H9 (cell line): ENCODE measurements around the gene MCOLN3. TPM values are rescaled to one million over a fixed set of nuclear protein-coding genes. Genes with fewer than 3 reads are reported as not detected.

ENCODE experiments used
- DNase-seq: peaks from one replicate; pipeline ENCODE4 v3.0.0-alpha.2; 2017
- H2AFZ ChIP-seq: one replicate; pipeline ENCODE4 v1.6.1; 2013; ENCODE audit warnings: mild to moderate bottlenecking, low read length, control low read depth, moderate library complexity
- H2AK5ac ChIP-seq: 2 replicates; pipeline ENCODE4 v1.6.1; 2013; ENCODE audit warnings: low read length, control low read depth, mixed read lengths; ENCODE audit not compliant: insufficient read length
- H2BK120ac ChIP-seq: one replicate; pipeline ENCODE4 v1.6.1; 2013; ENCODE audit warnings: low read depth, mild to moderate bottlenecking, low read length, control low read depth, inconsistent platforms; ENCODE audit not compliant: poor library complexity, severe bottlenecking
- H2BK12ac ChIP-seq: 2 replicates; pipeline ENCODE4 v1.6.1; 2013; ENCODE audit warnings: low read length, control low read depth, mixed read lengths, low read depth; ENCODE audit not compliant: insufficient read length
- H2BK15ac ChIP-seq: 2 replicates; pipeline ENCODE4 v1.6.1; 2013; ENCODE audit warnings: low read depth, low read length, control low read depth
- H2BK20ac ChIP-seq: one replicate; pipeline ENCODE4 v1.6.1; 2013; ENCODE audit warnings: low read depth, mild to moderate bottlenecking, low read length, control low read depth, inconsistent platforms; ENCODE audit not compliant: poor library complexity, severe bottlenecking
- H2BK5ac ChIP-seq: 2 replicates; pipeline ENCODE4 v1.6.1; 2013; ENCODE audit warnings: low read length, control low read depth, mixed read lengths; ENCODE audit not compliant: insufficient read length
- H3K14ac ChIP-seq: 2 replicates; pipeline ENCODE4 v1.6.1; 2013; ENCODE audit warnings: low read length, control low read depth; ENCODE audit not compliant: insufficient read depth
- H3K18ac ChIP-seq: 2 replicates; pipeline ENCODE4 v1.6.1; 2013; ENCODE audit warnings: low read depth, mild to moderate bottlenecking, mixed read lengths, low read length, control low read depth; ENCODE audit not compliant: insufficient read length
- H3K23ac ChIP-seq: 2 replicates; pipeline ENCODE4 v1.6.1; 2013; ENCODE audit warnings: low read length, control low read depth, mixed read lengths, low read depth; ENCODE audit not compliant: insufficient read length
- H3K23me2 ChIP-seq: 2 replicates; pipeline ENCODE4 v1.6.1; 2013; ENCODE audit warnings: low read depth, mild to moderate bottlenecking, mixed read lengths, low read length, control low read depth; ENCODE audit not compliant: insufficient read length, poor library complexity, severe bottlenecking
- H3K27ac ChIP-seq: 2 replicates; pipeline ENCODE4 v1.5.1; 2013; ENCODE audit warnings: low read length, control low read depth, mixed read lengths, low read depth; ENCODE audit not compliant: insufficient read length
- H3K27me3 ChIP-seq: 2 replicates; pipeline ENCODE4 v1.6.1; 2013; ENCODE audit warnings: low read length, control low read depth, inconsistent platforms; ENCODE audit not compliant: insufficient read depth
- H3K4ac ChIP-seq: 2 replicates; pipeline ENCODE4 v1.6.1; 2013; ENCODE audit warnings: low read depth, mild to moderate bottlenecking, control low read depth, inconsistent platforms, low read length, moderate library complexity
- H3K4me1 ChIP-seq: 2 replicates; pipeline ENCODE4 v1.6.1; 2013; ENCODE audit warnings: low read length, control low read depth, inconsistent platforms; ENCODE audit not compliant: insufficient read depth
- H3K4me2 ChIP-seq: 2 replicates; pipeline ENCODE4 v1.6.1; 2013; ENCODE audit warnings: low read length, control low read depth, mixed read lengths; ENCODE audit not compliant: insufficient read length, insufficient read depth
- H3K56ac ChIP-seq: 2 replicates; pipeline ENCODE4 v1.6.1; 2013; ENCODE audit warnings: low read depth, mild to moderate bottlenecking, mixed read lengths, low read length, control low read depth; ENCODE audit not compliant: insufficient read length
- H3K79me1 ChIP-seq: 2 replicates; pipeline ENCODE4 v1.6.1; 2013; ENCODE audit warnings: low read depth, mild to moderate bottlenecking, moderate library complexity, low read length, control low read depth, inconsistent platforms; ENCODE audit not compliant: insufficient read depth, poor library complexity, severe bottlenecking
- H3K79me2 ChIP-seq: 2 replicates; pipeline ENCODE4 v1.6.1; 2013; ENCODE audit warnings: low read length, control low read depth, inconsistent platforms; ENCODE audit not compliant: insufficient read depth
- H3K9ac ChIP-seq: 2 replicates; pipeline ENCODE4 v1.6.1; 2013; ENCODE audit warnings: low read length, control low read depth, mixed read lengths; ENCODE audit not compliant: insufficient read length; ENCODE audit errors: extremely low read depth
- H3K9me3 ChIP-seq: one replicate; pipeline ENCODE4 v1.6.1; 2013; ENCODE audit warnings: low read depth, low read length, inconsistent platforms; ENCODE audit not compliant: control insufficient read depth
- H3T11ph ChIP-seq: one replicate; pipeline ENCODE4 v1.6.1; 2013; ENCODE audit warnings: mild to moderate bottlenecking, low read length, control low read depth, inconsistent platforms
- H4K20me1 ChIP-seq: one replicate; pipeline ENCODE4 v1.6.1; 2013; ENCODE audit not compliant: control insufficient read depth, insufficient read length, insufficient read depth
- H4K5ac ChIP-seq: 2 replicates; pipeline ENCODE4 v1.6.1; 2013; ENCODE audit warnings: low read depth, mild to moderate bottlenecking, mixed read lengths, low read length, control low read depth; ENCODE audit not compliant: insufficient read length
- H4K8ac ChIP-seq: replicated peaks from 2 replicates; pipeline ENCODE4 v1.6.1; 2013; ENCODE audit warnings: low read length, control low read depth, mixed read lengths, low read depth; ENCODE audit not compliant: insufficient read length
- H4K91ac ChIP-seq: 2 replicates; pipeline ENCODE4 v1.6.1; 2013; ENCODE audit warnings: low read depth, mild to moderate bottlenecking, moderate library complexity, mixed read lengths, low read length, control low read depth; ENCODE audit not compliant: insufficient read length
- H3K27ac Mint-ChIP-seq, 3 experiments: 2 replicates in 2 of 3; 3 replicates in 1 of 3; pipeline ENCODE4 v1.8.0; 2020 to 2021; ENCODE audit warnings: mixed read lengths in 3 of 3, mild to moderate bottlenecking in 1 of 3, moderate library complexity in 1 of 3
- H3K27me3 Mint-ChIP-seq: 2 replicates; pipeline ENCODE4 v1.8.0; 2021; ENCODE audit warnings: low read depth, mild to moderate bottlenecking, moderate library complexity, mixed read lengths
- H3K36me3 Mint-ChIP-seq, 3 experiments: 2 replicates in 2 of 3; 3 replicates in 1 of 3; pipeline ENCODE4 v1.8.0; 2020 to 2021; ENCODE audit warnings: low read depth in 3 of 3, mixed read lengths in 3 of 3; ENCODE audit not compliant: insufficient read depth in 1 of 3
- H3K4me1 Mint-ChIP-seq, 2 experiments: 2 replicates each; pipeline ENCODE4 v1.8.0; 2020; ENCODE audit warnings: mixed read lengths in 2 of 2
- H3K4me3 Mint-ChIP-seq, 2 experiments: 2 replicates in 1 of 2; 3 replicates in 1 of 2; pipeline ENCODE4 v1.8.0; 2020 to 2021; ENCODE audit warnings: mild to moderate bottlenecking in 2 of 2, mixed read lengths in 2 of 2, moderate library complexity in 1 of 2
- H3K9me3 Mint-ChIP-seq, 2 experiments: 2 replicates in 1 of 2; 3 replicates in 1 of 2; pipeline ENCODE4 v1.8.0; 2020; ENCODE audit warnings: mild to moderate bottlenecking in 2 of 2, mixed read lengths in 2 of 2, moderate library complexity in 1 of 2
- WGBS: extraction: QIAGEN DNeasy Blood & Tissue Kit; methylation state at CpG from one replicate; pipeline ENCODE4 v1.1.7; 2013; ENCODE audit warnings: missing lambda C conversion rate, low lambda C conversion rate, mixed read lengths; ENCODE audit not compliant: insufficient read length; ENCODE audit errors: extremely low coverage; 5-methylcytosine and 5-hydroxymethylcytosine counted together
- total RNA-seq: library from RNA; stranded (reverse); gene quantifications from 2 replicates; pipeline ENCODE4 v1.2.1, GENCODE V29; 2021
- TF ChIP-seq, protein P1 (sequence below): fragments of 200-600 bp; sonication (generic); conservative IDR thresholded peaks from 3 replicates; pipeline ENCODE4 v1.8.0; 2021; ENCODE audit warnings: antibody characterized with exemption, mild to moderate bottlenecking

Gene MCOLN3
- total RNA-seq, 1 experiment from 2014 or later: 10.8 TPM

DNA sequence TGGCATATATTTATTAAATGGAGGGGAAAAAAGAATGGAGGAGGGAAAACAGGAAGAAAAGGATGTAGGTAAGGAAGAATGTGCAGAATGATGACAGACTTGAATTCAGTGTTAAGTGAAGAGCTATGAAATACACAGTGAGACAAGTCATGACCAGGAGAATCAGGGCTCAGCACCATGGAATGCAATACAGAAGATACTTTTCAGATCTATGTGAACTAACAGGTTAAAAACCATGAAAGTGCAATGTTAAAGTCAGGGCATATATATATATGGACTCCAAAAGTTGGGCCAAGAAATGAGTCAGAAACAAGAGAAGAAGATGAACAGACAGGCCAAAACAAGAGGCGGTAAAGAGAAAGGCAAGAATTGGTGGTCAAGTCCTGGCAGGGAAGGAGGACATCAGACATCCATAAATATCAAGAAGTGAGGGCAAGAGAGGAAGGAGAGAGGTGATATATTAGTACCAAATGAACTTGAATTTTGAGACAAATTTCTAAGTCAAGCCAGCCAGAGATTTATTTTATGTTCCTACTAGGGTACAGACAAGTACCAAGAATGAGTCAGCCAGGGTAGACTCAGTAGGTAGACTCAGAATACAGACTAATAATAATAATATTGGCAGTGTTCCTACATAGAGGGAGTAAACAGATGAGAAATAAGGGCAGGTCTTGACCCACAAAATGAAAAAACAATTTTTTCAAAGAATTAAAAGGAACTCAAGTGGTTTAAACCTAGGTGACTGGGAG lies 39.5 kb upstream of the MCOLN3 start:
- H3K9me3 ChIP-seq: no peaks in the 10 kb centered on the region
- no peak overlapping the region for H3K27ac Mint-ChIP-seq
- no peak overlapping the region for H3K4me2 ChIP-seq
- TF ChIP-seq, protein P1, sequence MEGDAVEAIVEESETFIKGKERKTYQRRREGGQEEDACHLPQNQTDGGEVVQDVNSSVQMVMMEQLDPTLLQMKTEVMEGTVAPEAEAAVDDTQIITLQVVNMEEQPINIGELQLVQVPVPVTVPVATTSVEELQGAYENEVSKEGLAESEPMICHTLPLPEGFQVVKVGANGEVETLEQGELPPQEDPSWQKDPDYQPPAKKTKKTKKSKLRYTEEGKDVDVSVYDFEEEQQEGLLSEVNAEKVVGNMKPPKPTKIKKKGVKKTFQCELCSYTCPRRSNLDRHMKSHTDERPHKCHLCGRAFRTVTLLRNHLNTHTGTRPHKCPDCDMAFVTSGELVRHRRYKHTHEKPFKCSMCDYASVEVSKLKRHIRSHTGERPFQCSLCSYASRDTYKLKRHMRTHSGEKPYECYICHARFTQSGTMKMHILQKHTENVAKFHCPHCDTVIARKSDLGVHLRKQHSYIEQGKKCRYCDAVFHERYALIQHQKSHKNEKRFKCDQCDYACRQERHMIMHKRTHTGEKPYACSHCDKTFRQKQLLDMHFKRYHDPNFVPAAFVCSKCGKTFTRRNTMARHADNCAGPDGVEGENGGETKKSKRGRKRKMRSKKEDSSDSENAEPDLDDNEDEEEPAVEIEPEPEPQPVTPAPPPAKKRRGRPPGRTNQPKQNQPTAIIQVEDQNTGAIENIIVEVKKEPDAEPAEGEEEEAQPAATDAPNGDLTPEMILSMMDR: no peak
- no peak overlapping the region for H4K91ac ChIP-seq
- no peak overlapping the region for H2BK5ac ChIP-seq
- H3K27me3 Mint-ChIP-seq: no peaks in the 10 kb centered on the region
- H3K4me3 Mint-ChIP-seq: no peak overlapping the region
- H4K8ac ChIP-seq: no peak overlapping the region
- peaks cover 1 to 2% of the 10 kb centered on the region in 2 experiments; a peak in 3 of 4 replicates for H3K4me1 Mint-ChIP-seq
- H3K4me1 ChIP-seq: no peaks in the 10 kb centered on the region
- no peaks in the 10 kb centered on the region for H3K79me1 ChIP-seq
- no peak overlapping the region for H3T11ph ChIP-seq
- no peak overlapping the region for H3K9ac ChIP-seq
- no peak overlapping the region for H3K56ac ChIP-seq
- no peak overlapping the region for H2BK20ac ChIP-seq
- H3K27ac ChIP-seq: no peak overlapping the region
- H3K14ac ChIP-seq: no peak overlapping the region
- WGBS: no CpG with 5 or more reads among the region's 1 CpG
- H2AFZ ChIP-seq: no peak overlapping the region
- no peaks in the 10 kb centered on the region for H4K20me1 ChIP-seq
- no peak overlapping the region for H2BK120ac ChIP-seq
- no peak overlapping the region for H2BK15ac ChIP-seq
- H3K18ac ChIP-seq: no peak overlapping the region
- no peaks in the 10 kb centered on the region for H3K36me3 Mint-ChIP-seq
- H3K27me3 ChIP-seq: no peaks in the 10 kb centered on the region
- H3K4ac ChIP-seq: no peak overlapping the region
- H3K79me2 ChIP-seq: no peaks in the 10 kb centered on the region
- DNase-seq: no peak
- no peak overlapping the region for H3K23ac ChIP-seq
- no peak overlapping the region for H2AK5ac ChIP-seq
- H4K5ac ChIP-seq: no peak overlapping the region
- no peak overlapping the region for H2BK12ac ChIP-seq
- H3K9me3 Mint-ChIP-seq: no peaks in the 10 kb centered on the region
- H3K23me2 ChIP-seq: no peaks in the 10 kb centered on the region
